Measurements from ENCODE around the gene S100A16. TPM values are rescaled to one million over a fixed set of nuclear protein-coding genes. Genes with fewer than 3 reads are reported as not detected.

Gene S100A16
- total RNA-seq, 6 donors from 2014 or later = 33.5 to 133 (median 55.7) TPM

DNA sequence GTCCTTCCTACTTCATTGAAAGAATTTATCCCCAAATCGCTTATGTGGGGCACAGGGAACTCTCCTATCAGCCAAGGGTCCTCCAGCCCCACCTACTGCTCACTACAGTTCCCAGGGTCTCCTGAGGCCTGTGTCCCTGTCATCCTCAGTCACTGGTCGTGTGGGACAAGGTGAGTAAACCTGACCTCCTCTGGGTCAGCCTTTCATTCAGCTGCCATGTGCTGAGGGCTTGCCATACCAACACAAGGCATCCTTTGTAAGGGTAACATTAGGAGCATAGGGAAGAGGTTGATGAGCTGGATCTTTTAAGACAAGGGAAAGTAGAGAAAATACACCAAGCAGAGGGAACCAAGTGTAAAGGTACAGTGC lies 34.4 kb upstream of the S100A16 start:
- Histone ChIP-seq H3K9me3 (no peaks in the 10 kb centered on the region), H3K27me3 (no peaks in the 10 kb centered on the region), H3K27ac (peak overlapping the region in 2 of 4 donors; percentile 2 to 44), H3K4me3 (no peak overlapping the region), H3K36me3 (peaks cover 21 to 49% (median 35%) of the 10 kb centered on the region in 4 donors), H3K4me1 (peaks cover 6 to 30% (median 16%) of the 10 kb centered on the region in 4 donors)
- ATAC-seq (ENCODE audit: low FRiP score in 2 of 2) (peak in 1 of 2 donors; percentile 12), DNase-seq (no peak)
- TF ChIP-seq POLR2A (IDR thresholded peaks at IDR 0.05) = peak in 1 of 4 donors; percentile 17
- no peak for TF ChIP-seq POLR2AphosphoS5 (IDR thresholded peaks at IDR 0.05)
- 65 to 77% methylated on average over 2 of the region's 2 CpGs for WGBS, 2 donors

DNA sequence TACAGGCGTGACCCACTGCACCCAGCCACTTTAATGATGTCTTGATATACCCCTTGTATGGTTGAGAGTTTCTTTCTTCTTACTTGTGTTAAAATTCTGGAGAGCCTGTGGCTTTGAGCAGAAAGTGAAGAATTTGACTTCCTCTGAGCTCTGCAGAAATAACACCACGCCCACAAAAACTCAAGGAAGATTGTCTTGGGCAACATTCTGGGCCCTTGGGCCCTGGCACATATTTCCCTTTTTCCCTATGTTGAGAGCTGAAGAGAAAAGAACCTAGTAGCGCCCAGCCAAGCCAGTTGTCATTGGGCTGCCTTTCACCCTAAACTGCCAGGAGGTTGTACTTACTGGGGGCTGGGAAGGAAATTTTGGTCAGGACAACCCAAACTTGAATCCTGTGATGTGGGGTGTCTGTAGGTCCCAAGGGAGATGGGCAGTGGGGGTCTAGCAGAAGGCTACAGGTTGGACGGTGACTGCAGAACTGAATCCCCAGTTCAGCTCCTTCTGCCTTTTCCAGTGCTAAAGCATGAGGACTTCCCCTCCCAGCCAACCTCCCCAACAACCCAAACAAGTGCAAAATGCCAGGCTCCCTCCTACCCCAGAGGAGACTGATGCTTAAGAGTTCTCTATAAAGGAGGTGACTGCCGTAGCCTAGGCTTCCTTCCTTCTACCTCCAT lies 33.9 kb upstream of the S100A16 start:
- Histone ChIP-seq H3K4me1 (peaks cover 8 to 30% (median 16%) of the 10 kb centered on the region in 4 donors), H3K36me3 (peaks cover 25 to 54% (median 40%) of the 10 kb centered on the region in 4 donors), H3K4me3 (no peak overlapping the region), H3K27ac (peak overlapping the region in 3 of 4 donors; percentile 2 to 44 (median 35)), H3K9me3 (no peaks in the 10 kb centered on the region), H3K27me3 (no peaks in the 10 kb centered on the region)
- TF ChIP-seq POLR2AphosphoS5 (IDR thresholded peaks at IDR 0.05) (no peak), EP300 (IDR thresholded peaks at IDR 0.05) (no peak), POLR2A (IDR thresholded peaks at IDR 0.05) (no peak)
- TF ChIP-seq, protein P1, sequence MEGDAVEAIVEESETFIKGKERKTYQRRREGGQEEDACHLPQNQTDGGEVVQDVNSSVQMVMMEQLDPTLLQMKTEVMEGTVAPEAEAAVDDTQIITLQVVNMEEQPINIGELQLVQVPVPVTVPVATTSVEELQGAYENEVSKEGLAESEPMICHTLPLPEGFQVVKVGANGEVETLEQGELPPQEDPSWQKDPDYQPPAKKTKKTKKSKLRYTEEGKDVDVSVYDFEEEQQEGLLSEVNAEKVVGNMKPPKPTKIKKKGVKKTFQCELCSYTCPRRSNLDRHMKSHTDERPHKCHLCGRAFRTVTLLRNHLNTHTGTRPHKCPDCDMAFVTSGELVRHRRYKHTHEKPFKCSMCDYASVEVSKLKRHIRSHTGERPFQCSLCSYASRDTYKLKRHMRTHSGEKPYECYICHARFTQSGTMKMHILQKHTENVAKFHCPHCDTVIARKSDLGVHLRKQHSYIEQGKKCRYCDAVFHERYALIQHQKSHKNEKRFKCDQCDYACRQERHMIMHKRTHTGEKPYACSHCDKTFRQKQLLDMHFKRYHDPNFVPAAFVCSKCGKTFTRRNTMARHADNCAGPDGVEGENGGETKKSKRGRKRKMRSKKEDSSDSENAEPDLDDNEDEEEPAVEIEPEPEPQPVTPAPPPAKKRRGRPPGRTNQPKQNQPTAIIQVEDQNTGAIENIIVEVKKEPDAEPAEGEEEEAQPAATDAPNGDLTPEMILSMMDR (IDR thresholded peaks at IDR 0.05) = no peak
- ATAC-seq (ENCODE audit: low FRiP score in 2 of 2) (peak; percentile 50 to 70), DNase-seq (no peak)
- WGBS, 2 donors = 70 to 78% methylated on average over 5 of the region's 5 CpGs

DNA sequence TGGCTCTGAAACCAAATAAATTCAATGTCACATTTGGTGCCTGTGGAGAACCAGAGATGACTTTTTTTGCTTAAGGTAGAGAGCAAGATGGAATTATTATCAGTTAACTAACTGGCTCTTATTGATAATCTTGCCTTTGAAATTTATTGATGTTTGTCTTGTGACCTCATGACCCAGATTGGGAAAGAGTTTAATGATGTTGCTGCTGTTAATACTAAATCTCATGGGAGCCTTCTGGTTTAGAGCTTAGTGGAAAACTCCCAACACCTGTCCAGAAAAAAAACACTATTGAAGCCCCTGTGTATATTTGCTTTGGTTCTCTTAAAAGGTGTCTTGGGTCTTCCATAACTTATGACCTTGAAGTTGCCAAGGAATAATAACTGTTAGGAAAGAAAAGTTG lies 30.9 kb upstream of the S100A16 start:
- no peak overlapping the region for H3K27ac ChIP-seq
- TF ChIP-seq EP300 (IDR thresholded peaks at IDR 0.05) = no peak
- no peak for TF ChIP-seq POLR2AphosphoS5 (IDR thresholded peaks at IDR 0.05)
- TF ChIP-seq, protein P1 (IDR thresholded peaks at IDR 0.05) = no peak
- no peak for TF ChIP-seq POLR2A (IDR thresholded peaks at IDR 0.05)
- ATAC-seq (ENCODE audit: low FRiP score in 2 of 2) (no peak), DNase-seq (no peak)
- no peak overlapping the region for H3K4me3 ChIP-seq
- peaks cover 42 to 84% (median 68%) of the 10 kb centered on the region in 4 donors for H3K36me3 ChIP-seq
- no peaks in the 10 kb centered on the region for H3K9me3 ChIP-seq
- H3K4me1 ChIP-seq = peaks cover 8 to 39% (median 23%) of the 10 kb centered on the region in 4 donors
- no peaks in the 10 kb centered on the region for H3K27me3 ChIP-seq

DNA sequence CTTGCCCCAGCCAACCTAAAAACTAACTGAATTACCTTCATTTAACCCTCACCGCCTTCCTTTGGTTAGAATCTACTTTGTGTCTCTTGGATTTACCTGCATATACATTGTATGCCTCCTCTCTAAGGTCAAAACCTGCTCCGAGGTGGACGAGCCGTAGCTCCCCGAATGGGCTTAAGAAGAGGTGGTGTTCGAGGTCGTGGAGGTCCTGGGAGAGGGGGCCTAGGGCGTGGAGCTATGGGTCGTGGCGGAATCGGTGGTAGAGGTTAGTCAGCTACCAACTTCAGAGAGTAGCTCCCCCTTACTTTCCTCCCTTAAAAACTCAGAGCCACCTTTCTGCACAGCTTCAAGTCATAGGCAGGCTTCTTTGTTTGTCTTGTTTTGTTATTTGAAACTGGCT lies 30.2 kb upstream of the S100A16 start:
- DNase-seq (no peak), ATAC-seq (ENCODE audit: low FRiP score in 2 of 2) (no peak)
- TF ChIP-seq, protein P1 (IDR thresholded peaks at IDR 0.05) = no peak
- TF ChIP-seq POLR2AphosphoS5 (IDR thresholded peaks at IDR 0.05) (no peak), POLR2A (IDR thresholded peaks at IDR 0.05) (no peak), EP300 (IDR thresholded peaks at IDR 0.05) (no peak)
- Histone ChIP-seq H3K27me3 (no peaks in the 10 kb centered on the region), H3K27ac (no peak overlapping the region), H3K4me1 (peaks cover 8 to 39% (median 23%) of the 10 kb centered on the region in 4 donors), H3K9me3 (no peaks in the 10 kb centered on the region), H3K36me3 (peaks cover 49 to 91% (median 75%) of the 10 kb centered on the region in 4 donors), H3K4me3 (no peak overlapping the region)
- 95 to 97% methylated on average over 11 of the region's 11 CpGs for WGBS, 2 donors

DNA sequence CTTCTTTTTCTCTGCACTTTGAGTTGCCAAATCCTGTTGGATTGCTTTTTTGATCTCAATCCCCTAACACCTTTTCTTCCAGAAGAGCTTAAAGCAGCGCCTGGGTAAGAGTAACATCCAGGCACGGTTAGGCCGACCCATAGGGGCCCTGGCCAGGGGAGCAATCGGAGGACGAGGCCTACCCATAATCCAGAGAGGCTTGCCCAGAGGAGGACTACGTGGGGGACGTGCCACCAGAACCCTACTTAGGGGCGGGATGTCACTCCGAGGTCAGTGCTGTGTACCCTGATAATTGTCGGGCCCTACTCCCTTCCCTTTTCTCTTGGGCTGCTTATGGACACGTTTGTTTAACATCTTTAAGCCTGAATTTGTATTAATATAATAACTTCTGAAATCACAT lies 29.2 kb upstream of the S100A16 start:
- Histone ChIP-seq H3K4me3 (no peak overlapping the region), H3K9me3 (no peaks in the 10 kb centered on the region), H3K27me3 (no peaks in the 10 kb centered on the region), H3K4me1 (peaks cover 7 to 38% (median 22%) of the 10 kb centered on the region in 4 donors), H3K36me3 (peaks cover 57 to 100% (median 84%) of the 10 kb centered on the region in 4 donors), H3K27ac (no peak overlapping the region)
- ATAC-seq (ENCODE audit: low FRiP score in 2 of 2) = no peak
- 85 to 88% methylated on average over 11 of the region's 11 CpGs for WGBS, 2 donors
- no peak for DNase-seq
- TF ChIP-seq POLR2AphosphoS5 (IDR thresholded peaks at IDR 0.05) = no peak
- TF ChIP-seq, protein P1 (IDR thresholded peaks at IDR 0.05) = no peak
- TF ChIP-seq EP300 (IDR thresholded peaks at IDR 0.05) = no peak
- no peak for TF ChIP-seq POLR2A (IDR thresholded peaks at IDR 0.05)
